HG02943 (cell line): ENCODE results near the gene PDLIM5.

Experiments
- ATAC-seq: cut with Tn5 transposase; IDR thresholded peaks from one replicate; pipeline ENCODE4 v1.9.1; 2021; ENCODE audit warnings: mild to moderate bottlenecking, low read depth, moderate library complexity; ENCODE audit not compliant: unreplicated experiment

The PDLIM5 gene

GRCh38 chr4:94426783-94427182, 25.0 kb upstream of the PDLIM5 start:
- ATAC-seq, result no peak

- ATAC-seq, result no peak
These were observed 22.9 kb upstream of the PDLIM5 start for GRCh38 chr4:94428884-94429283.

GRCh38 chr4:94430406-94430805, 21.3 kb upstream of the PDLIM5 start:
- ATAC-seq, result no peak

GRCh38 chr4:94431388-94431787, 20.4 kb upstream of the PDLIM5 start:
- ATAC-seq, result no peak

GRCh38 chr4:94434505-94434904, 17.2 kb upstream of the PDLIM5 start:
- ATAC-seq, result no peak

- ATAC-seq, result no peak
These were observed 15.9 kb upstream of the PDLIM5 start for GRCh38 chr4:94435874-94436273.

- no peak for ATAC-seq
These were observed 15.2 kb upstream of the PDLIM5 start for GRCh38 chr4:94436512-94436911.

- no peak for ATAC-seq
These were observed 12.1 kb upstream of the PDLIM5 start for GRCh38 chr4:94439606-94440005.

- no peak for ATAC-seq
These were observed 9.9 kb upstream of the PDLIM5 start for GRCh38 chr4:94441838-94442237.

GRCh38 chr4:94442251-94442650, 9.5 kb upstream of the PDLIM5 start:
- ATAC-seq, result no peak

- no peak for ATAC-seq
These were observed 5.4 kb upstream of the PDLIM5 start for GRCh38 chr4:94446386-94446785.

GRCh38 chr4:94447754-94448411, 3.9 kb upstream of the PDLIM5 start:
- no peak for ATAC-seq

GRCh38 chr4:94448815-94449375, 2.8 kb upstream of the PDLIM5 start:
- no peak for ATAC-seq

- ATAC-seq, result no peak
These were observed 569 bp upstream of the PDLIM5 start for GRCh38 chr4:94451051-94451694.

GRCh38 chr4:94452476-94453371, 982 bp downstream of the PDLIM5 start:
- ATAC-seq, result no peak

- no peak for ATAC-seq
These were observed 1.7 kb downstream of the PDLIM5 start for GRCh38 chr4:94453391-94453963.

- no peak for ATAC-seq
These were observed 2.7 kb downstream of the PDLIM5 start for GRCh38 chr4:94454405-94454804.

GRCh38 chr4:94455081-94455480, 3.3 kb downstream of the PDLIM5 start:
- ATAC-seq, result no peak

- no peak for ATAC-seq
These were observed 6.0 kb downstream of the PDLIM5 start for GRCh38 chr4:94457692-94458106.

- ATAC-seq, result no peak
These were observed 6.9 kb downstream of the PDLIM5 start for GRCh38 chr4:94458682-94459081.
